ENCODE data around the gene STX5.

Gene STX5

GRCh38 chr11:62850911-62851806, 19.3 kb upstream of the STX5 start:
- H3K27me3 ChIP-seq (ENCODE audit: insufficient read depth, poor library complexity, severe bottlenecking), result no peaks in the 10 kb centered on the region
- peak; percentile 52 to 62 for DNase-seq (ENCODE audit: low read depth in 1 of 2, low spot score in 1 of 2)
- peak; percentile 94 for TF ChIP-seq POLR2AphosphoS5 (IDR thresholded peaks at IDR 0.05; ENCODE audit: low read depth)
- TF ChIP-seq SPI1 (IDR thresholded peaks at IDR 0.05; ENCODE audit: borderline replicate concordance, low read depth), result no peak
- H3K27ac ChIP-seq (replicated peaks), result 0 out of 2 replicates have a peak overlapping the region, but pooled peaks have one; percentile 21
- no peak overlapping the region for H3K4me3 ChIP-seq (replicated peaks; ENCODE audit: insufficient read depth, low read length)

DNA sequence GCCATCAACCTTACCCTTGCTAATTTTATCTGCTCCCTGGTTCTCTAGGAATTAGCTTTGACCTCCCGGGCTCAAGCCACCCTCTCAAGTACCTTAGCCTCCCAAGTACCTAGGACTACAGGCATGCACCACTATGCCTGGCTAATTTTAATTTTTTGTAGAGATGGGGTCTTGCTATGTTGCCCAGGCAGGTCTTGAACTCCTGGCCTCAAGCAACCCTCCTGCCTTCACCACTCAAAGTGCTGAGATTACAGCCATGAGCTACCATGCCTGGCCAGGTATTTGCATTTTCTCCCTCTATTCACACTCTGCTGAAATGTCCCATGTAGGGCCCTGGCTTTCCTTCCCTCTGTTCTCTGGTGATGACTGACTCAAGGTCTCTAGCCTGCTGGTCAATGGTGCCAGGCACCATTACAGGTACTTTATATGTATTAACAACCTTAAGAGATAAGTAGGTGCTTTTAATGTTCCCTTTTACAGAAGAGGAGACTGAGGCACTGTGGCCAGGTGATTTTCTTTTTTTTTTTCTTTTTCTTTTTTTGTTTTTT, 16.0 kb upstream of the STX5 start:
- no peak for DNase-seq (ENCODE audit: low read depth in 1 of 2, low spot score in 1 of 2)
- H3K4me3 ChIP-seq (replicated peaks; ENCODE audit: insufficient read depth, low read length), result no peak overlapping the region
- TF ChIP-seq CTCF (IDR thresholded peaks at IDR 0.05; ENCODE audit: insufficient read depth, low read length), result no peak
- no peak for TF ChIP-seq SPI1 (IDR thresholded peaks at IDR 0.05; ENCODE audit: borderline replicate concordance, low read depth)
- no peak for TF ChIP-seq POLR2AphosphoS5 (IDR thresholded peaks at IDR 0.05; ENCODE audit: low read depth)
- no peak for TF ChIP-seq REST (IDR thresholded peaks at IDR 0.05; ENCODE audit: insufficient replicate concordance, low read depth)
- TF ChIP-seq GABPA (IDR thresholded peaks at IDR 0.05; ENCODE audit: low read depth), result no peak

GRCh38 chr11:62846177-62846576, 14.3 kb upstream of the STX5 start:
- Histone ChIP-seq H3K27ac (replicated peaks) (no peak overlapping the region), H3K4me3 (replicated peaks; ENCODE audit: insufficient read depth, low read length) (no peak overlapping the region), H3K27me3 (ENCODE audit: insufficient read depth, poor library complexity, severe bottlenecking) (no peaks in the 10 kb centered on the region)
- TF ChIP-seq SPI1 (IDR thresholded peaks at IDR 0.05; ENCODE audit: borderline replicate concordance, low read depth), result no peak
- no peak for TF ChIP-seq CTCF (IDR thresholded peaks at IDR 0.05; ENCODE audit: insufficient read depth, low read length)
- TF ChIP-seq REST (IDR thresholded peaks at IDR 0.05; ENCODE audit: insufficient replicate concordance, low read depth), result no peak
- TF ChIP-seq POLR2AphosphoS5 (IDR thresholded peaks at IDR 0.05; ENCODE audit: low read depth), result no peak
- no peak for TF ChIP-seq GABPA (IDR thresholded peaks at IDR 0.05; ENCODE audit: low read depth)
- DNase-seq (ENCODE audit: low read depth in 1 of 2, low spot score in 1 of 2), result no peak

More for the DNA sequence above, 16.0 kb upstream of the STX5 start:
- Histone ChIP-seq H3K27ac (replicated peaks) (no peak overlapping the region), H3K27me3 (ENCODE audit: insufficient read depth, poor library complexity, severe bottlenecking) (no peaks in the 10 kb centered on the region)

DNA sequence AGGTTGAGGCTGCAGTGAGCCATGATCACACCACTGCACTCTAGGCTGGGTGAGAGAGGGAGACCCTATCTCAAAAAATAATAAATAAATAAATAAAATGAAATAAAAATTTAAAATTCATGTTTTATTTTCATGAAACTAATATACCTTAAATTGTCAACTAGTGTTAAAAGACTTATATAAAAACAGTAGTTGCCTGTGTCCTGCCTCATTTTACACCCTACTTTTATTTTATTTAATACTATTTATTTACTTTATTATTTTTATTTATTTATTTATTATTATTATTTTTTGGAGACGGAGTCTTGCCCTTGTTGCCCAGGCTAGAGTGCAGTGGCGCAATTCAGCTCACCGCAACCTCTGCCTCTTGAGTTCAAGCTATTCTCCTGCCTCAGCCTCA, 12.3 kb upstream of the STX5 start:
- no peak for DNase-seq (ENCODE audit: low read depth in 1 of 2, low spot score in 1 of 2)
- TF ChIP-seq SPI1 (IDR thresholded peaks at IDR 0.05; ENCODE audit: borderline replicate concordance, low read depth), result no peak
- TF ChIP-seq CTCF (IDR thresholded peaks at IDR 0.05; ENCODE audit: insufficient read depth, low read length), result no peak
- no peak for TF ChIP-seq REST (IDR thresholded peaks at IDR 0.05; ENCODE audit: insufficient replicate concordance, low read depth)
- TF ChIP-seq GABPA (IDR thresholded peaks at IDR 0.05; ENCODE audit: low read depth), result no peak
- no peak for TF ChIP-seq POLR2AphosphoS5 (IDR thresholded peaks at IDR 0.05; ENCODE audit: low read depth)
- Histone ChIP-seq H3K4me3 (replicated peaks; ENCODE audit: insufficient read depth, low read length) (no peak overlapping the region), H3K27me3 (ENCODE audit: insufficient read depth, poor library complexity, severe bottlenecking) (no peaks in the 10 kb centered on the region), H3K27ac (replicated peaks) (no peak overlapping the region)

Data from HL-60 (cell line).